T-helper 9 cell (primary cell): ENCODE data around the gene CTR9.
"Not testable (repeated sequence)": the region's sequence is repeated elsewhere in the genome, so short reads cannot be mapped to it uniquely, and the experiment has no call there.

Experiments used
- DNase-seq: peaks from one replicate; pipeline ENCODE4 v3.0.0-alpha.2; 2020

Gene CTR9

GRCh38 chr11:10785146-10785474 is 34.1 kb downstream of the CTR9 start:
- DNase-seq = no peak

GRCh38 chr11:10786451-10786850 is 35.4 kb downstream of the CTR9 start:
- DNase-seq = no peak

GRCh38 chr11:10792385-10793068 is 41.5 kb downstream of the CTR9 start:
- DNase-seq = peak; percentile 86

- no peak for DNase-seq
Measured at GRCh38 chr11:10793470-10794255, 42.6 kb downstream of the CTR9 start.

GRCh38 chr11:10796191-10796590 is 45.1 kb downstream of the CTR9 start:
- DNase-seq = no peak

GRCh38 chr11:10797001-10797400 is 46.0 kb downstream of the CTR9 start:
- DNase-seq = no peak

- no peak for DNase-seq
Measured at GRCh38 chr11:10797531-10797930, 46.5 kb downstream of the CTR9 start.

GRCh38 chr11:10798330-10798928 is 47.4 kb downstream of the CTR9 start:
- DNase-seq = no peak

- no peak for DNase-seq
Measured at GRCh38 chr11:10800292-10800691, 49.2 kb downstream of the CTR9 start.

- no peak for DNase-seq
Measured at GRCh38 chr11:10803676-10804075, 52.6 kb downstream of the CTR9 start.

GRCh38 chr11:10805741-10806140 is 54.7 kb downstream of the CTR9 start:
- DNase-seq = no peak

- DNase-seq = no peak
Measured at GRCh38 chr11:10806206-10806605, 55.2 kb downstream of the CTR9 start.

GRCh38 chr11:10807493-10808234 is 56.6 kb downstream of the CTR9 start:
- DNase-seq = peak; percentile 34

GRCh38 chr11:10808235-10808552 is 57.1 kb downstream of the CTR9 start:
- DNase-seq = no peak

- peak; percentile 95 for DNase-seq
Measured at GRCh38 chr11:10808553-10809372, 57.7 kb downstream of the CTR9 start, which contains the start of gene EIF4G2. EIF4G2 (minus strand) TSS chr11:10808926.

- peak; percentile 33 for DNase-seq
Measured at GRCh38 chr11:10809373-10810160, 58.5 kb downstream of the CTR9 start.

GRCh38 chr11:10813945-10814344 is 62.9 kb downstream of the CTR9 start:
- DNase-seq = no peak

GRCh38 chr11:10818594-10818993 is 67.5 kb downstream of the CTR9 start:
- no peak for DNase-seq

- DNase-seq = not testable (repeated sequence)
Measured at GRCh38 chr11:10822491-10822890, 71.4 kb downstream of the CTR9 start.

- DNase-seq = no peak
Measured at GRCh38 chr11:10823152-10823579, 72.1 kb downstream of the CTR9 start.

- DNase-seq = no peak
Measured at GRCh38 chr11:10824888-10825287, 73.8 kb downstream of the CTR9 start.

- no peak for DNase-seq
Measured at GRCh38 chr11:10828402-10828801, 77.4 kb downstream of the CTR9 start.
